Measurements from ENCODE around the gene PAFAH2.

PAFAH2 gene

DNA sequence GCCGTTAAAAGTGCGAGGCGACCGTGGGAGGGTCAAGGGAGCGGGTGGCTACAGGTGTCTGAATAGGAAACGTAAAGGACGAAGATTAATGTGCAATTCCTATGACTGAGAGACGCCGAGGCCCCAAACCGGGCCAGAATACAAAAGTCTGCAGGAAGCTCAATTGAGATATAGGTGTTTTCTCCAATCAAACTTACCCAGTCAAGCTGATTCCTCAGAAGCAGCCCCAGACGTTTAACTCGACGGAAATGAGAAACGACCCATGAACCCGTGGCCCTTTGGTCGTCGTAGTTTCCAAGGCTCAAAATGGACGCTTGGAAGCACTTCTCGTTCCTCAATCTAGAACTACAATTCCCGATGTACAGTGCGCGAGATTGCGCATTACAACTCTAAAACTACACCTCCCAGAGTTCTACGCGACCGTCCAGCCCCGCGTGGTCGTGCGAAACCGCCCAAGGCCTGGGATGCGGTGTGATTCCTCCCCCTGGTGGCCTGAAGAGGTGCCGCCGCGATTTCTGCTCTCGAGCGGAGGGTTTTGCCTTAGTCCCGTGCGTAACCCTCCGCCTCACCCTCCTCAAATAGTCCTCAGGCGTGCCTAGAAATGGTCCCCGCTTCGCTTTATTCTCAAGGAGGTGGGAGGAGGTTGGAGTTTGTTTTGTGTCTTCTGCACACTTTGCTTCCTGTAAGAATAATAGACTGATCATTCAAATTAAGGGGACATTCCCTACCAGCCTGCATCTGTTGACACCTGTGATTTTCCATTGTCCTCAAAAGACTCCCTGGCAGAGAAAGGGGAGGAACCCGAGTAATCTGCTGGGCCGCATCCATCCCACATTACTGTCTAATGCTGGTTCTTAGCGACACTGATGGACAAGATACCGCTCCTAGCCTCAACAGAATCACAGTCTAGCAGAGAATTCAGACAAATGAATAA, at the start of gene PAFAH2:
TSS of gene PAFAH2 (minus strand) at position 236 of the 934 bp plus-strand sequence. CDS start 7,247 bp downstream, outside the sequence.
- DNase-seq (ENCODE audit: low read depth), result peak; percentile 99

DNA sequence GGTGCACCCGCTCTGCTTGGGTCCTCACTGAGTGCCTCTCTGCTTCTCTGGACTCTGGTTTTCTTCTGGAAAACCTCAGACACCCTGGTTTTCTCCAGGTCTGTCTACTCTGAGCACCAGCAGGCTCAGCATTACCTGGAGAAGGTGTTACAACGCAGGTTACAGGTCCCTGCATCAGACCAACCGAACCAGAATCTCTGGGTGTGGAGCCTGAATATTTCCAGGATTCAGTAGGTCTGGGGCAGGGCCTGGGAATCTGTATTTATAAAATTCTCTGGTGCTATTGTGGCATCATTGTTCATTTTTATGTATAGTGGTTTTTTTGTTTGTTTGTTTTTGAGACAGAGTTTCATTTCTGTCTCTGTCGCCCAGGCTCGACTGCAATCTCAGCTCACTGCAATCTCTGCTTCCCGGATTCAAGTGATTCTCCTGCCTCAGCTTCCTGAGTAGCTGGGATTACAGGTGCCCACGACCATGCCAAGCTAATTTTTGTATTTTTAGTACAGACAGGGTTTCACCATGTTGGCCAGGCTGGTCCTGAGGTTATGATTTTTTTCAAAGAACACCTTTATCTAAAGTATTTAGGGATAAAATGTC, 49.5 kb upstream of the PAFAH2 start:
- no peak for DNase-seq (ENCODE audit: low read depth)

DNA sequence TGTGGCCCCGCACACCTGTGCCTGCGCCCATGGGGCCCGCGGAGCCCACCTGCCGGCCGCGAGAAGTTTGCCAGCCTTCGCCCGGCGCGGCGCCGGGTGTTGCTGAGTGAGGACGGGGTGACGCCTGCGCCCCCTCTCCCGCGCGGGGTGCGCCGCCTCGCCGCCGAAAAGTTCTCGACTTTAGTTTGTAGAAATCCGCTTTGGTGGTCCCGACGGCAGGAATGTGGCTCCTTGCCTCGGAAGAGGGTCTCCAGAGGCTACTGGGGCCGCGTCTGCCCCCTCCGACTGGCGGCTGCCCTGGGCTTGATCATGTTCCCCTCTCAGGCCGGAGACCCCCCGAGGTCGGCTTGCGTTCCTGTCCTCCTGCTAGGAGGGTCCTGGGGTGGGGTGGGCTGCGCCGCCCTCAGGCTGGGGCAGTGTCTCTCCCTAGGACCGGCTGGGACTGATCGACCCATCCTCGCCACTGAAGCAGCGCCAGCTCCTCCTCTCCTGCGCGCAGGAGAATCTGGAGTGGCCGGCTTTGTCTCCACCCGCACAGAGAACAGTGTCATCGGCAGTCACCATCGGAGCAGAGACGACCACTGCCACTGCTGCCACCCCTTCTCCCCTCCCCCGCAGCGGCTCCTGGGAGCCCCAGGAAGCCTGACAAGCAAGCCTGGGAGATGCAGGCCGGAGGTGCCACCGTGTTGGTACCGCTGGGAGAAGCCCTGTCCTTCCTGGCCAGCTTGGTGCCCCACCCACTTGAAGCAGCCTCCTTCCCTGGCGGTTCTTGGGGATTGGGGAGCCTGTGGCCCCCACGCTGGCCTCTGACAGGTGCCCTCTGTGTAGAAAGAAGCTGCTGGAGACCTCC, 48.6 kb upstream of the PAFAH2 start:
- DNase-seq (ENCODE audit: low read depth), result no peak

DNA sequence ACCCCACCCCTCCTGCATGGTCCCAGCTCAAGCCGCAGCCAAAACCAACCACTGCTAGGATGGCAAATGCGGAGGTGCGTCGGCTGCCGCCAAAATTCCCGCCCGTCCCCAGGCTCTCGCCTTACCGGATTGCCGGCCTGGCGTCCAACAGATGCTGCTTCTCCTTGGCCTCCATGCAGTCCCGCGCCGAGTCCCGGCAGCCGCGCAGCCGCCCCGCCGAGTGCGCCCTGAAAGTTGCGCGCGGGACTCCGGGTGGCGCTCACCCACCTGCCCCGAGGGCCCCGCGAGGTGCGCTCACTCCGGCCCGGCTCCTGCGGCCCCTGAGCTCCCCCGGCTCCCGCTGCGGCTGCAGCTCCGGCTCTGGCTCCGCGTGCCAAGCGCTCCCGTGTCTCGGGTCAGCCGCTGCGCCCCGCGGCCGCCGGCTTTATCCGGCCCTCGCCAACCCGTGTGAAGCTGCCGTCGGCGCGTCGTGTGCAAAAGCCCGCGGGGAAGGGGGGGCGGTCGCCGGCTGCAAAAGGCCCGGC, 47.9 kb upstream of the PAFAH2 start, which contains the start of gene SLC30A2:
TSS of gene SLC30A2 (minus strand) at position 397 of the 524 bp plus-strand sequence. CDS start at position 175, 222 bp downstream.
- DNase-seq (ENCODE audit: low read depth), result no peak

DNA sequence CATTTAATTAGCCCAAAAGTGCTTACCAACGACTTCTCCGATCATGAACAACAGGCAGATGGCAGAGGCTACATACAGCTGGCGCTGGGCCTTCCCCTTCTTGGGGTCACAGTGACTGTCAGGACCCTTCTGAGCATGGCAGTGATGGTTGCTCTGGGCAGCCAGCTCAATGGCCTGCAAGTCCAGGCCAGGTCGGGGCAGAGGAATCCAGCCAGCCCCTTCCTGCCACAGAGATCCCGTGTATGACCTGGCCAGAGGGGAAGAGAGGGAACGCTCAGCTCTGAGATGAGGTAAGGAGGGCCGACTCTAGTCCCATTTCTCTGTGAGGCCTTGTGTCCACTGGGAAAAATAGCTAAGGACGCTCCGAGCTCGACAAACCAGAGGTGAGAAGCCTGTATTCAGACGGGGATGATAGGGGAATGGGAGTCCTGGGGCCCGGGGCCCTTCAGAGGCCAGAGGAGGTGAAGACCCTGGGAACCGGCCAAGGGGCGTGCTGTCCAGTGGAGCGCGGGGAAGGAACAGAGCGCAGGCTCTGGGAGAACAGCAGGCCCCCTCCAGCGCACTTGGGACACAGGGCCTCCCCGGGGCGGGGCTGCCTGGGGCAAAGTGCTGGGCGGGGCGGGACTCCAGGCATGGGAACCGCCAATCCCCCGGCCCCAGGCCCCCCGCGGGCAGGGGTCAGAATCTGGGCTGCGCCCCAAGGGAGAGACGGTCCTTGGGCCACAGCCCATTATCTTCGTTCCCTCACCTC, 47.3 kb upstream of the PAFAH2 start:
- DNase-seq (ENCODE audit: low read depth), result no peak

DNA sequence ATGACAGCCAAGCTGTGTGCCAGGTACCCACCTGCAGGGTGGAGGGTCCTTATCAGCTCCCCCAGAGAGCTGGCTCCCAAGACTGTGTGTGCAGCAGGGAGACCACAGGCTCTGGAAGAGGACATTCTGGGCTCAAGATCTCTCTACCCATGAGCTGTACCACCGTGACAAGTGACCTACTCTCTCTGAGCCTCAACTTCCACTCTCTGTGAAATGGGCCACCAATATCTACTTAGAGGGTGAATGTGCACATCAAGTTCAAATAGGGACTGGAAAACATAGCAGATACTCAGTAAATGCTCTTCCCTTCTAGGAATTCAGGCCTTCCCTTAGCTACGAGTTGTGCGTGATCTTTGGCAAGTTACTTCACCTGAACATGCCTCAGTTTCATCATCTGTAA, 46.6 kb upstream of the PAFAH2 start:
- no peak for DNase-seq (ENCODE audit: low read depth)

DNA sequence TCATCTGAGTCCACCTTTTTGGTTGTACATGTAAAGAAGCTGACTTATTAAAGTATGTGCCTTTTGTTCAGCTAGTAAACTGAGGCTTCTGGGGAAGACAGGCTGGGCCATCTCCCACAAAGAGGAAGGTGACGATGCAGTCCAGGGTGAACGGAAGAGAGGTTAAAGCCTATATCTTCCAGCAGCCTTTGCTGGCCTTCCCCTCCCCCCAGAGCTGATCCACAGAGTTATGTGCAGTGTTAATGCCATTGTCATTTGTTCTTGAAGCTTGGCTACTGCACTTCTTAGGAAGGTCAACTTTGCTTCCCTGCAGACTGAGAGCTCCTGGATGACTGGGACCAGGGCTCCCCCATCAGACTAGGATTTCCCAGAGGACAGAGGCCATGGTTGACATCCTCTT, 45.9 kb upstream of the PAFAH2 start:
- DNase-seq (ENCODE audit: low read depth), result no peak

DNA sequence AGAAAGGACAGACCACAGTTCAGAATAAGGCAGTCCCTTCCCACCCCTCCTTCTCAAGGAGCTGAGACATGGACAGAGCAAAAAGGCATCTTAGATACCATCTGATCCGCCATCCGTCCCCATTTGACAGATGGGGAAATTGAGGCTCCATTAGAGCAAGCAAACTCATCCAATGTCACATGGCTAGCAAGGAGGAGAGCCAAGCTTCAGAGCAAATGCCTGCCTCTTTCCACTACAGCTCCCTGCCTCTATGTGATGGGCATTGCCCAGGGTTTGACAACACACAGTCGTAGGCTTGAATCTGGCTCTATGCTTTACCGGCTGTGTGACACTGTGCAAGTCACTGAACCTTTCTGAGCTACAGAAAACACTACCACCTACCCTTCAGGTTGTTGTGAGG, 44.1 kb upstream of the PAFAH2 start:
- DNase-seq (ENCODE audit: low read depth), result no peak

DNA sequence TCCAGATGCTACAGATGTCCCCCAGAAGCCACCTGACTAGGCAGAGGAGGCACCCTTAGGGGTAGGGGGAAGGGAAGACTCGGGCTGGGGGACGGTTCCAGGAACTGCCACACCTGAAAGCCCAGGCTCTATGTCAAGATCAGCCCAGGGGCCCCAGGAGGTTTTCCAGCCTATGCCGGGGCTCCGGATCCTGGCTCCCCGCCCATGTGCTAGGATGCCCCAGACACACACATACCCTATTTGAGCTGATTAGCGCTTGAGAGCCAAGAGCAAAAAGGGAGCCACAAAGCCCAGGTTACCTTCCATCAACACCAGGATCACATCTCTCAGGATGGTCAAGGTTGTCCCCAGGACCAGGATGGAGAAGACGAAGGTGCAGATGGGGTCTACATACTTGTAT, 43.5 kb upstream of the PAFAH2 start:
- DNase-seq (ENCODE audit: low read depth), result no peak

DNA sequence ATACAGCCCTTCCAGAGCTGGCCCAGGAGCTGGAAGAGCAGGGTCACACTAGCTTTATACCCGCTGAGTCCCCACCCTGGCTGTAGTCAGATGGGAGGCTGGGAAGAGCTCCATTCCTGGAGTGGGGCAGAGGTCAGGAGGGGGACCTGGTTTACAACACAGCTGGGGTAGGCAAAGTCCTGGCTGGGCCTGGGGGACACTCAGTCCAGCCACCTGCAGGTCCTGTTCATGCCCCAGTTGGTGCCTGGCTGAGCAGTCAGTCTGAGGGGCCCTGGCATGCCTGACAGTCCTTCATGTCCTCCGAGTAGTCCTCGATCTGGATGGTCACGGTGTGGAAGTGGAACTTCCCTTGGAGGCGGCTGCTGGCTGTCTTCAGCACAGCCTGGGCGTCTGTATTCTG, 41.0 kb upstream of the PAFAH2 start:
- DNase-seq (ENCODE audit: low read depth), result no peak

DNA sequence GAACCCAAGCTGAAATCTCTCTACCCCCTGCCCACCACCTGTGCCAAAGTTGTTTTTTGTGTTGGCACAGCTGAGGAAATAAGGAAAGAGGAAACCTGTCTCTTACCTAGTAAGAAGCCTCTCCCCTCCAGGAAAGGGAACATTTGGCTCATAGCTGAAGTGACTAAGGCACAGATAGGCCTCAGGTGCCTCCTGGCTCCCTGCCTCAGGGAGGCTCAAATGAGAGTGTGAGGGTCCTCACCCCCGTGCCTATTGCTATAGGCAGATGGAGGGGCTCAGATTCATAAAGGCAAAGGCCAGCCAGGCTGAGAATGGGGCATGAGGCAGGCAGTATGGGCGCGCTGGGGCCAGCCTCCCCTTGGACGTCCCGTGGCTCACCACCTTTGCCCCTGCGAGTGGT, 40.6 kb upstream of the PAFAH2 start:
- DNase-seq (ENCODE audit: low read depth), result no peak

DNA sequence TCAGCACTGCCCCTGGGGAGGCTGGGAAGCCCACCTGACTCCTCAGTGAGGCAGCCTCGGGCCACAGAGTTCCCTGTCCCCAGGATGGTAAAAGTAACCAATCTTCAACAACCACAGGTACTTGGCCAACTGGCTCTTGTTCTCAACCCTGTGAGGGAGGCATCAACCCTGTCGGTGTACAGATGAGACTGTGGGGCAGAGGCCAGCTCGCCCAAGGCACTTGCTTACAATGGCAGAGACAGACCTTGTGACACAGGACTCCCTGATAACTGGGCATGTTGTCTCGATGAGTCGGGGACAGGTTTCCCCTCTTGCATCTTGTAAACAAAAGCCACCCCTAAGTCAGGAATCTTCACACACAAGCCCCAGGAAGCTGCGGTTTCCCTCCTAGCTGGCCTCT, 40.0 kb upstream of the PAFAH2 start:
- no peak for DNase-seq (ENCODE audit: low read depth)

DNA sequence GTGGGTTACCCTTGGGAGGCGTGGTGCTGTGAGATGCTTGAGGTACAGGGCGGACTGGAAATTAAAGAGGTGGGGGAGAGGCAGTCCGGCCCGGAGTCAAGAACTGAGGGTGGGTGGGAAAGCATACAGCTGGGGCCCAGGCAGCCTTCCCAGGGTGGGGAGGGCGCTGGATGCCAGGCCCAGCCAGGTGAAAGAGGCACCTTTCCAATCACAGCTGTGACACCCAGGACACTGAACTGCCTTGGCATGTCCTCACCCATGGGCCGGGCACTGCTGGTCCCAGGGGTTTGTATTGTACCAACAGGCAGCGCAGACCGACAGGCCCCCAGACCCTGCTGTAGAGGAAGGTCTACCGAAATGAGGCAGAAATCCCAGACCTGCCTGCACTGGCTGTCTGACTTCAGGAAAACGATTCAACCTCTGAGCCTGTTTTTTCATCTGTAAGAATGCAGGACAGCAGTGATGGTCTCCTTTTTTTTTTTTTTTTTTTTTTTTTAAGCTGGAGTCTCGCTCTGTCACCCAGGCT, 39.0 kb upstream of the PAFAH2 start:
- DNase-seq (ENCODE audit: low read depth), result no peak

DNA sequence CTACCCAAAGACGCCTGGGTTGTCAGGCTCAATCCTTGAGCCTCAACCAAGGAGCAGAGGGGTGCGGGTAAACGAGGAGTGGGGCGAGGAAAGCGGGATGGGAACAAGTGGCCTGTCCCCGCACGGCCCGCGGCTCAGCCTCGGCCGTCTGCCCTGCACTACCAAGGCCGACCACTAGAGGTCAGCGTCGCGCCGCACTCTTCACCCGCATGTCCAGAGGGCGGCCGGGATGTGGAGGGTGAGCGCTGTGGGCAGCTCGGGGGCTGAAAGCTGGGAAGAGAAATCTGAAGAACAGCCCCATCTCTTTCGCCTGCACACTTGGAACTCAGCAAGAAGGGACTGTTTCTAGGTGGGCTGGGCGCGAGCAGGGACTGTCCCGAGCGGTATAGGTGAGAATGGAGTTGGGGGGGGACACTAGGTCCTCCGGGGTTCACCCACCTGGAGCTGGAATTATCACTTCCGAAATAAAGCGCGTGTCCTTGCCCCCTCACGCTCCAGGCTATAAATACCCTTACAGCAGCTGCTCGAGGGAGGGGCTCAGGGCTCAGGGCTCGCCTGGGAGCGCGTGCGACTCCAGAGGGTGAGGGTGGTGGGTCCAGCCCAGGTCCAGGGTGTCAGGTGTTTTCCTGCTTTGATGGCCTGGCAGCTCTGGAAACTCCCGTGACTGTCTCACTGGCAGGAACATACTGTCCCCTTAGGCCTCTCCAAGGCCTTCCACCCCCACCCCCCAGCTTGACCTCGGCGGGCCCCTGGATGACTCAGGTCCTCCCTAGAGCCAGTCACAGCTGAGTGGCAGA, 38.3 kb upstream of the PAFAH2 start:
- peak; percentile 59 for DNase-seq (ENCODE audit: low read depth)

DNA sequence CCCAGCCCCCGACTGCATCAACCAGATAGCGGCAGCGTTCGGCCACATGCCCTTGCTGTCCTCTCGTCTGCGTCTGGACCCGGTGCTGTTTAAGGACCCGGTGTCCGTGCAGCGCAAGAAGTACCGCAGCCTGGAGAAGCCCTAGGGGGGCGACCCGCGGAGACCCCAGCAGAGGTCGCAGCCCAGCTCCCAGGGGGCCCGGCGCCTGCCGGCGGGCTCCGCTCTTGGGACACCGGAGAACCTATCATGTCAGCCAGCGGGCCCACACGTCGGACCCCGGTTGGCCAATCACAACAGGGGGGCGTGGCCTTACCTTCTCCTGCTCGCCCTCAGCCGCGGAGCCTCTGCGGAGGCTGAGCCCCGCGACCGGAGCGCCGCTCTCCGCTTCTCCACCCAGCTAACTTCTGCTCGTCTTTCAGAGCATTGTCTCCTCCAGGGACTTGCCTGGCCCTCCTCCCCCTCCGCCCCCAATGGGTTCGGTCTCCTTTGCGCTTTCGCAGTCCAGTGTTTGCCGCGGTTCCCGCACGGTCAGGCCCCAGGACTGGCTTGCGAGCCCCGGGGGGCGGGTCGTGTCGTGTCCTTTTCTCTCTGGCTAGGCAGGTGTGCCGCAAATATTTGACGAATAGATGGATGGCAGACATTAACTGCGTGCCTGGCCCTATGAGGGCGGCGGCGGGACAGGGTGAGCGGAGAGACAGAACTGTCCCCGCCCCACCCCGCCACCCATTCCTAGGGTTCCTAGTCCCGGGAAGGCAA, 37.5 kb upstream of the PAFAH2 start:
- DNase-seq (ENCODE audit: low read depth), result peak; percentile 72

DNA sequence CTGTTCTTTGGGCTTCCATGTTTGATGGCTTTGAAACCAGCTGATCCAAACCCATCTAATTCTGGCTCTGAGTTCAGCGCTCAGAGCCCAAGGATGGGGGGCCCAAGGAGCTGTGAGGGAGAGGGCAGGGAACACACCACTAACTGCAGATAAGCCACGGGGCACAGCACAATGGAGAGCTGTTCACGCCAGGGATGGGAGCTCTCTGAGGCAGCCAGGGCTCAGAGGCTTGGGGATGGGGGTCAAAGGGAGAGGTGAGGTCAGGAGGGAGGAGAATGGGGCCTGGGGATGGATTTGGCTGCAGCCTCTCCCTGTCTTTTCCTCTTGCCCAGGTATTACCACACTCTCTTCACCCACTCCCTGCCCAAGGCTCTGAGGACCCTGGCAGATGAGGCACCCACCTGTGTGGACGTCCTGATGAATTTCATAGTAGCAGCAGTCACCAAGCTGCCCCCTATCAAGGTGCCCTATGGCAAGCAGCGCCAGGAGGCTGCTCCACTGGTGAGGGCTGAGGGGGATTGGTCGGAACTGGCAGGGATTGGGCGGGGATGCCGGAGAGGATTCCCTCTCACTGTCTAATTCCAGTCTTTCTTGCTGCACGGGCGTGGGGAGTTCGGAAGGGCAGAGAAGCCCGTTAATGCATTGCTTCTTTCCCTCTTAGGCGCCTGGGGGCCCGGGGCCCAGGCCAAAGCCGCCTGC, 36.8 kb upstream of the PAFAH2 start:
- DNase-seq (ENCODE audit: low read depth), result no peak

DNA sequence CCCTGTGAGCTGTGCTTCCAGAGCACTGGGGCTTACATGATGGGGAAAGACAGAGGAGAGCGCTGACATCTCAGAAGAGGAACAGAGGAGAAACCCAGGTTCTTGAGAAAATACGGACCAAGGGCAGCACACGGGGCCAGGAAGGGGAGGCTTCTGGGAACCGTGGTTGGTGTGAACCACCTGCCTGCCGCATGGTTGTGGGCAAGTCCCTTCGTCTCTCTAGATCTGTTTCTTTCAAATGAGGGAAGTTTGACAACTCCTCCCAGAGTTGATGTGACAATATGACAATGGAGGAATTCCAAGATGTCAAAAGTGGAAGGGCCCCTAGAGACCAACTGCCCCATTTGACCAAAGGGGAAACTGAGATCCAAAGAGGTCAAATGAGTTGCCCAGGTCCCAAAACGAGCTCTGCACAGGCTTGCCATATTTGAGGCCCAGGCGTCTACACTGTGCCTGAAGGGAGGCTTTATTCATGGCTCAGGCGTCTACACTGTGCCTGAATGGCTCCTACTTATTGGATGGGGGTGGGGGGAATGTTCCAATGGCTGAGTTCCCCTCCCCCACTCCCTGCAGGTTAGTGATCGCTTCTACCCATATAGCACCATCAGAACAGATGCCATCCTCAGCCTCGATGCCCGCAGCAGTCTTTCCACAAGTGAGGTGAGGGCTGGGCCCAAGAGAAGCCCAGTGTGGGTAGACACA, 34.9 kb upstream of the PAFAH2 start:
- DNase-seq (ENCODE audit: low read depth), result no peak

DNA sequence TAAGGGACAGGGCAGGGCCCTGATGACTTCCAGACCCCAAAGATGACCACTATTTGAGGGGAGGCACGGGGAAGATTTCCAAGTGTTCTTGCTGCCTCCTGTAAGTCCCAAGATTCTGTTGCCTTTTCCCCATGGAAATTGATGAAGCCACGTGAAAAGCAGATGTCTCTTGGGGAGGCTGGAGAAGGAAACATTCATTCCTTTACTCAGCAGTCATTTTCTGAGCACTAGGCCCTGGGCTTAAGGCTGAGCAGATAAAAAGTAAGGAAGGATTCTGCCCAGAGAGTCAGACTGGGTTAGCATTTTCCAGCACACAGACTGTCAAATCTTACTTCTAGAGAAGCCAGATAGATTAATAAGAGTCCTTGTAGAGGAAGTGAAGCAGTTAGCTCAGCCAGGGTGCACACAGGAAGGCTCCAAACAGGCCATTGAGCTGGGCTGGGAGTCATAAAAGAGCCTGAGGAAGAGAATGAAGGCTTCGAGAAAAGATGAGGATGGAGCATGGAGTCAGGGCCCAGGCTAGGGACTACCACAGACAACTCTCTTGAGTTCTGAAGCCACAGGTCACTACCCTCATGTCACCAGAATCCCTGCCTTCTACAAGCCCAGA, 33.9 kb upstream of the PAFAH2 start:
- DNase-seq (ENCODE audit: low read depth), result no peak
